HPDE6-E6E7 (cell line): Measurements from ENCODE around the gene C2CD3.
"Not testable (repeated sequence)": the region's sequence is repeated elsewhere in the genome, so short reads cannot be mapped to it uniquely, and the experiment has no call there.

Source experiments
- DNase-seq: peaks from one replicate; pipeline ENCODE4 v3.0.0; 2011; ENCODE audit warnings: missing footprints; ENCODE audit errors: extremely low spot score

The C2CD3 gene

DNA sequence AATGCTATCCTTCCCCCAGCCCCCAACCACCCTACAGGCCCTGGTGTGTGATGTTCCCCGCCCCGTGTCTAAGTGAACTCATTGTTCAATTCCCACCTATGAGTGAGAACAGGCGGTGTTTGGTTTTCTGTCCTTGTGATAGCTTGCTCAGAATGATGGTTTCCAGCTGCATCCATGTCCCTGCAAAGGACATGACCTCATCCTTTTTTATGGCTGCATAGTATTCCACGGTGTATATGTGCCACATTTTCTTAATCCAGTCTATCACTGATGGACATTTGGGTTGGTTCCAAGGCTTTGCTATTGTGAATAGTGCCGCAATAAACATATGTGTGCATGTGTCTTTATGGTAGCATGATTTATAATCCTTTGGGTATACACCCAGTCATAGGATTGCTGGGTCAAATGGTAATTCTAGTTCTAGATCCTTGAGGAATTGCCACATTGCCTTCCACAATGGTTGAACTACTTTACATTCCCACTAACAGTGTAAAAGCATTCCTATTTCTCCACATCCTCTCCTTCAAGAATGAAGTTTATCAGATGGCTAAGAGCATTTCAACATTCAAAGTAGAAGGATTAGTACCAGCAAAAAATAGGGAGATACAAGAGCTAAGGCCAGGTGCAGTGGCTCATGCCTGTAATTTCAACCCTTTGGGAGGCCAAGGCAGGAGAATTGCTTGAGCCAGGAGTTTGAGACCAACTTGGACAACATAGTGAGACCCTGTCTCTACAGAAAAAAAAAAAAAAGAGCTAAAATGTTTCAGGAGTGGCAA is 50.4 kb downstream of the C2CD3 start:
- not testable (repeated sequence) for DNase-seq

DNA sequence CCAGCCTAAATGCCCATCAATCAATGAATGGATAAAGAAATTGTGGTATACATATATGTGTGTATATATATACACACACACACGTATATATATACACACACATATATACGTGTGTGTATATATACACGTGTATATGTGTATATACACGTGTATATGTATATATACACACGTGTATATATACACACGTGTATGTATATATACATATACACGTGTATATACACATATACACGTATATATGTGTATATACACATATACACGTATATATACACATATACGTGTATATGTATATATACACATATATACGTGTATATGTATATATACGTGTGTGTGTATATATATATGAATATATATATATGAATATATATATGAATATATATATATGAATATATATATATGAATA is 54.1 kb downstream of the C2CD3 start:
- no peak for DNase-seq

DNA sequence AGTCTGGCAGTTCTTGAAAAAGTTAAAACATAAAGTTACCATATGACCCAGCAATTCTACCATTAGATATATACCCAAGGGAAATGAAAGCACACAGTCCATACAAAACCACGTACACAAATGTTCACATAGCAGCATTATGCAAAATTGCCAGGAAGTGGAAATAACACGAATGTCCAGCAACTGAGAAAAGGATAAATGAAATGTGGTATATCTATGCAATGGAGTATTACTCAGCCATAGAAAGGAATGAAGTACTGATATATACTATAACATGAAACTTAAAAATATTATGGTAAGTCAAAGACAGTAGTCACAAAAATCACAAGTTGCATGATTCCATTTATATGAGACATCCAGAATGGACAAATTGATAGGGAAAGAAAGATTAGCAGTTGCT is 57.9 kb downstream of the C2CD3 start:
- DNase-seq = no peak

DNA sequence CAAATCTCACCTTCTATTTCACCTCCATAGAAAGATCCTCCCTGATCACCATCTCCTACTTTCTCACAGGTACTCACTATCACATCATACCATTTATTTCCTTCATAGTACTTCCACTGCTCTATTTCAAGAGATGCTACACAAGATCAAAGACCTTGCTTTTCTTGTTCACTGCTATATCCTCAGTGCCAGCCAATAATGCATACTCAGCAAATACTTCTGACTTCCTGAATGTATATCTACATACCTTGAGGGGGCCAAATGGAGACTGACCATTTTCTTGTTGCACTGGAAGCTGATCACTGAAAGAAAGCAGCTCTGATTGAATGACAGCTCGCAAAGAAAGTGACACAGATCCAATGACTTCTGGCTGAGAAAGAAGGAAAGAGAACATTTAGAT is 64.7 kb downstream of the C2CD3 start:
- no peak for DNase-seq

GRCh38 chr11:74102321-74102720 is 68.5 kb downstream of the C2CD3 start:
- DNase-seq = no peak

DNA sequence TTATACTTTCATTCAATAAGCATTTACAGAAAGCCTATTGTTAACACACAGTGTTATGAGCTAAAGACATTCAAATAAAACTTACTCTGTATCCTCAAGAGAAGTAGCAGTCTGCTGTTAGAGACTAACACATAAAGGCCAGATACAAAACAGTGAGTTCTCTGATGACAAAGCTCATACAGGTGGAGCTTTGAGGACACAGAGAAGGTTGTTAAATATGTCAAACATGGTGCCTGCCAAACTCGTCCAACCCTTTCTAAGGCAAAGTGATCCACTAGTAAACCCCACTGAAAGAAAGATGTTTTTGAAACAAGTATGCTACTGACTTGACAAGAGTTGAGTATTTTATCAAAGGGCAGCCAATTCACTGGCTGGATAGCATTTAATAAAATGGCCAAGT is 70.1 kb downstream of the C2CD3 start:
- no peak for DNase-seq

DNA sequence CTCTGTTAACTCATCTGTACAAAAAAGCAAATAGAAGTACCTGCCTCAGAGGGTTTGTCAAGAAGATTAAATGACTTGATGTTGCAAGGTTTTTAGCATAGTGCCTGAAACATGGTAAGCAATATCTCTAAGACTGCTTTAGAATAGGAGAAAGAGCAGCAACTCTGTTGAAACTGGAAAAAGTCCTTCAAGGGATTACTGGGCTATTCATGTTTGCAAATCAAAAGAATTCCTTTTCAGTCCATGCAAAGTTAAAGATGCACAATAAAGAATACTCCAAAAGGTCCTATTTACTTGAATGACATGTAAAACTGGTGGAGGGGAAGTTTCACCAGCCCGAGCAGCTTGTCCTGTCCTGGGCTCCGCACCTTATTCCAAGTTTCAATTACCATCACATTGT is 70.6 kb downstream of the C2CD3 start:
- no peak for DNase-seq

DNA sequence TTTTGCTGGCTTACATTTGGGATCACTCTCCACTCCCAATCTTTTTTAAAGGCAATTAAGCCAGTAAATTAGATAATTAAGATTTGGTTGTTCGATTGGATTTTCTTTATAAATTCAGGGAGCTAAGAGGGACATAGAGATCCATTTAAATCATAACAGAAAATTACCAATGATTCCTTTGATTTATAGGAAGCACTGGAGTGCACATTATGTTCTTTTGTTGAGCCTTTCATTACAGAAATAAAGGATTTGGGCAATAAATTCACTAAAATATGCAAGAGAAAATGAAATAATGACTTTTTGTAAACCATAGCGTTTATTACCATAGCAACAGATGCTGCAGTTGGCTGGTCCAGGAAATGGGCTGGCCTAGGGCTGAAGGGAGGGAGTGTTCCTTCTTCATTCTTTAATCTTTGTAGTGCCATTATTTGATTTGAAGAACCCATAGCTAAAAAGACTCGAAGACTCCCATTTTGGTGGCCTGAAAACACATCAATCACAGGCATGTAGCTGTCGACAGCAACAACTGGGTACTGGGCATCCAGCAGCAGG is 73.0 kb downstream of the C2CD3 start:
- no peak for DNase-seq

DNA sequence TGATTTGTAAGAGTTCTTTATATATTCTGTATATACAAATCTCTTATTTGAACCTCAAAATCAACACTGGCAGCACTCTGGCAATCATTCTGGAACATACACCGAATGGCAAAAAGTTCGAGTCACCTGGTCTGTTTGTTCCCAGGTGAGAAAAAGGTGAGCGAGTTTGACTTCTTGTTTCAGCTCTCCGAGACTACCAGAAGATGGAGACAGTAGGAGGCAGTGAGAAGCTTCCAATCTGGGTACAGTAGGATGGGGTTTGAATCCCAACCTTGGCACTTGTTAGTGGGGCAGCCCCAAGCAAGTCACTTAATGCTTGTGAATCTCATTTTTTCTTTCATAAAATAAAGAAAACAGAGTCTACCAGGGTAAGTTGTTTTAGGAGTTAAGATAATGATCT is 76.4 kb downstream of the C2CD3 start:
- DNase-seq = no peak

GRCh38 chr11:74092425-74092824 is 78.4 kb downstream of the C2CD3 start:
- no peak for DNase-seq

DNA sequence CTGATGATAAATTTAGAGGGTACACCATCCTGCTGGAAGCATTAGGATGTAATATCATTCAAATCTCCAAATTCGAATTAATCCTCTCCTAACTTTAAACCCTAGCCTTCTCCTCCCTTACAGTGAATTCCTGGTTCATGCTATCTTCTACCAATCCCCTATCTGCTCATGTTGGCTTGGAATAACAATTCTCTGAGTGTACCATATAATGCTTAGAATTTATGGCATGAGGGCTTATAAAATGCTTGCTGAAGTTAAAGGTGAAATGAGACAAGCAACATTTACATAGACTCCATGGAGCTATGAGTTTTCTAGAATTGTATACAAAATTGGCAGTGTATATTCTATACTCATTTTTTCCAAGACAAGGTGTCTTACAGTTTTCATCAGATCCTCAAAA is 79.3 kb downstream of the C2CD3 start:
- DNase-seq = no peak

GRCh38 chr11:74090701-74091100 is 80.1 kb downstream of the C2CD3 start:
- no peak for DNase-seq

GRCh38 chr11:74086242-74086884 is 84.4 kb downstream of the C2CD3 start:
- no peak for DNase-seq

- DNase-seq = no peak
Observed at GRCh38 chr11:74085542-74085892, 85.3 kb downstream of the C2CD3 start.

- DNase-seq = no peak
Observed at GRCh38 chr11:74084796-74085541, 85.8 kb downstream of the C2CD3 start.

DNA sequence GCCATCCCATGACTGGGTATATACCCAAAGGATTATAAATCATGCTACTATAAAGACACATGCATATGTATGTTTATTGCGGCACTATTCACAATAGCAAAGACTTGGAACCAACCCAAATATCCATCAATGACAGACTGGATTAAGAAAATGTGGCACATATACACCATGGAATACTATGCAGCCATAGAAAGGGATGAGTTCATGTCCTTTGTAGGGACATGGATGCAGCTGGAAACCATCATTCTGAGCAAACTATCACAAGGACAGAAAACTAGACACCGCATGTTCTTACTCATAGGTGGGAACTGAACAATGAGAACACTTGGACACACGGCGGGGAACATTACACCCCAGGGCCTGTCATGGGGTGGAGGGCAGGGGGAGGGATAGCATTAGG is 86.9 kb downstream of the C2CD3 start:
- DNase-seq = not testable (repeated sequence)

DNA sequence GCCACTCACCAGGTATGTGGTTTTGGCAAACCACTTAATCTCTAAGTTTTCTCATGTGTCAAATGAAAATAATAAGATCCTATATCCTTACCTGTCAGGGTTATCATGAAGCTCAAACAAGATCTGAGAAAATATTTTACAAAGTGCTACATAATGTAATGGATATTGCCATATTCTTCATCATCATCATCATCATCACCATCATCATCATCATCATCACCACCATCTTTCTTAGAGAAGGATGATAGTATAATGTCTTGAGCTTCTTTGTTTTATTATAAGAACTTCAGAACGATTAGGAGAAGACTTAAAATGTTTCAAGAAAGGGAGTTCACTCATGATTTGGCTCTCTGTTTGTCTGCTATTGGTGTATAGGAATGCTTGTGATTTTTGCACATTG is 89.4 kb downstream of the C2CD3 start:
- no peak for DNase-seq

DNA sequence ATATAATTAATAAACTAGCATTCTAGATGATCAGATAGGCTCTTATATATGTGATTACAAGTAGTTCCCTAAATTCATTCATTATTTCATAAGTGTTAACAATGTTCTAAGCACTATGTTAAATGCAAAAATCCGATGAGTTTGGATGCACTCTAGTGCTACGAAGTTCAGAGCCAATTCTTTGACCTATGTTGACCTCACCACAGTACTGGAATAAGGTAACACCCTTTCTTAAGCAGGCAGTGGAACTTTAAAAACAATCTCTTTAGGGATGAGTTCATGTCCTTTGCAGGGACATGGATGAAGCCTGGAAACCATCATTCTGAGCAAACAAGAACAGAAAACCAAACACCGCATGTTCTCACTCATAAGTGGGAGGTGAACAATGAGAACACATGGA is 93.6 kb downstream of the C2CD3 start:
- no peak for DNase-seq

DNA sequence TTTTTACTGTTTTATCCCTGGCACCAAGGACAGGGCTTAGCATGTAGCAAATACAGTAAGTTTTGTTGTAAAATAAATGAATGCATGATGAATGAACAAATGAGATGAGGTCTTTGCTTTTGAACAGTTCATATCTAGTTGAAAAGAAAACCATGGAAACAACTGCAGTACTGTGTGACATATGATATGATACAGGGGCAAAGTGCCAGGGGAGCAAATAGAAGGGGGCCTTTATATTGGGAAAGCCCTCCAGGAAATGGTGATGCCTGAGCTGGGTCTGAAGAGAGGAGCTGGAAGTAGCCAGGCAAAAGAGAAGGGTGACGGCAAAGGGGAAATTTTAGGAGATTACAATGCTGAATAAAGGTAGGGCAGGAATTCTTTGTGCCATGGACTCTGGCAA is 98.1 kb downstream of the C2CD3 start:
- no peak for DNase-seq

GRCh38 chr11:74072286-74072685 is 98.5 kb downstream of the C2CD3 start:
- DNase-seq = no peak

GRCh38 chr11:74070723-74071492 is 99.9 kb downstream of the C2CD3 start:
- DNase-seq = no peak
